ENCODE measurements around the gene SNCG. TPM values are rescaled to one million over a fixed set of nuclear protein-coding genes. Genes with fewer than 3 reads are reported as not detected.

SNCG gene
- total RNA-seq, 2 experiments from 2014 or later = not detected

GRCh38 chr10:86955501-86956194, 2.8 kb upstream of the SNCG start:
- Histone ChIP-seq H3K36me3 (ENCODE audit: insufficient read depth, low read length) (no peaks in the 10 kb centered on the region), H3K9me3 (ENCODE audit: low read length) (no peaks in the 10 kb centered on the region), H3K27ac (ENCODE audit: low read depth, low read length, poor library complexity, severe bottlenecking) (no peak overlapping the region), H4K20me1 (ENCODE audit: insufficient read depth, low read length) (no peaks in the 10 kb centered on the region), H3K4me2 (ENCODE audit: low read length) (no peak overlapping the region), H2AFZ (ENCODE audit: low read length) (no peak overlapping the region), H3K4me1 (ENCODE audit: insufficient read depth, low read length, poor library complexity, severe bottlenecking) (no peaks in the 10 kb centered on the region), H3K4me3 (ENCODE audit: low read depth, low read length, poor library complexity, severe bottlenecking) (no peak overlapping the region), H3K9me2 (ENCODE audit: insufficient read depth, low read length) (no peaks in the 10 kb centered on the region), H3K79me2 (ENCODE audit: insufficient read depth, low read depth, low read length) (no peaks in the 10 kb centered on the region)
- intact Hi-C loops (cut with micrococcal nuclease; ENCODE audit: unreplicated experiment) = no loop called here
- DNase-seq (ENCODE audit: low spot score) = no peak
- TF ChIP-seq, protein P1, sequence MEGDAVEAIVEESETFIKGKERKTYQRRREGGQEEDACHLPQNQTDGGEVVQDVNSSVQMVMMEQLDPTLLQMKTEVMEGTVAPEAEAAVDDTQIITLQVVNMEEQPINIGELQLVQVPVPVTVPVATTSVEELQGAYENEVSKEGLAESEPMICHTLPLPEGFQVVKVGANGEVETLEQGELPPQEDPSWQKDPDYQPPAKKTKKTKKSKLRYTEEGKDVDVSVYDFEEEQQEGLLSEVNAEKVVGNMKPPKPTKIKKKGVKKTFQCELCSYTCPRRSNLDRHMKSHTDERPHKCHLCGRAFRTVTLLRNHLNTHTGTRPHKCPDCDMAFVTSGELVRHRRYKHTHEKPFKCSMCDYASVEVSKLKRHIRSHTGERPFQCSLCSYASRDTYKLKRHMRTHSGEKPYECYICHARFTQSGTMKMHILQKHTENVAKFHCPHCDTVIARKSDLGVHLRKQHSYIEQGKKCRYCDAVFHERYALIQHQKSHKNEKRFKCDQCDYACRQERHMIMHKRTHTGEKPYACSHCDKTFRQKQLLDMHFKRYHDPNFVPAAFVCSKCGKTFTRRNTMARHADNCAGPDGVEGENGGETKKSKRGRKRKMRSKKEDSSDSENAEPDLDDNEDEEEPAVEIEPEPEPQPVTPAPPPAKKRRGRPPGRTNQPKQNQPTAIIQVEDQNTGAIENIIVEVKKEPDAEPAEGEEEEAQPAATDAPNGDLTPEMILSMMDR (conservative IDR thresholded peaks at IDR 0.05; ENCODE audit: low read length) = no peak
- no peak for TF ChIP-seq EZH2phosphoT487 (IDR thresholded peaks at IDR 0.05; ENCODE audit: borderline replicate concordance, low read depth, low read length)
- BruUV-seq (replicated peaks) = no TSS peak
- POLR2A ChIA-PET = interaction anchor here (0.5 kb wide), 1 partner anchor 52 kb away, joined by 4 read pairs; no protein-coding TSS in a partner anchor
- CTCF ChIA-PET (ENCODE audit: unreplicated experiment) = no interaction called here

GRCh38 chr10:86956195-86956847, 2.1 kb upstream of the SNCG start:
- no TSS peak for BruUV-seq (replicated peaks)
- Histone ChIP-seq H3K27ac (ENCODE audit: low read depth, low read length, poor library complexity, severe bottlenecking) (no peak overlapping the region), H3K79me2 (ENCODE audit: insufficient read depth, low read depth, low read length) (no peaks in the 10 kb centered on the region), H3K9me2 (ENCODE audit: insufficient read depth, low read length) (no peaks in the 10 kb centered on the region), H4K20me1 (ENCODE audit: insufficient read depth, low read length) (no peaks in the 10 kb centered on the region), H3K4me1 (ENCODE audit: insufficient read depth, low read length, poor library complexity, severe bottlenecking) (no peaks in the 10 kb centered on the region), H2AFZ (ENCODE audit: low read length) (no peak overlapping the region), H3K36me3 (ENCODE audit: insufficient read depth, low read length) (no peaks in the 10 kb centered on the region), H3K4me2 (ENCODE audit: low read length) (no peak overlapping the region), H3K9me3 (ENCODE audit: low read length) (no peaks in the 10 kb centered on the region), H3K4me3 (ENCODE audit: low read depth, low read length, poor library complexity, severe bottlenecking) (no peak overlapping the region)
- no peak for DNase-seq (ENCODE audit: low spot score)
- ChIA-PET POLR2A (interaction anchor here (0.5 kb wide), 1 partner anchor 53 kb away, joined by 4 read pairs; no protein-coding TSS in a partner anchor), CTCF (ENCODE audit: unreplicated experiment) (no interaction called here)
- TF ChIP-seq, protein P1 (conservative IDR thresholded peaks at IDR 0.05; ENCODE audit: low read length) = no peak
- intact Hi-C loops (cut with micrococcal nuclease; ENCODE audit: unreplicated experiment) = no loop called here

DNA sequence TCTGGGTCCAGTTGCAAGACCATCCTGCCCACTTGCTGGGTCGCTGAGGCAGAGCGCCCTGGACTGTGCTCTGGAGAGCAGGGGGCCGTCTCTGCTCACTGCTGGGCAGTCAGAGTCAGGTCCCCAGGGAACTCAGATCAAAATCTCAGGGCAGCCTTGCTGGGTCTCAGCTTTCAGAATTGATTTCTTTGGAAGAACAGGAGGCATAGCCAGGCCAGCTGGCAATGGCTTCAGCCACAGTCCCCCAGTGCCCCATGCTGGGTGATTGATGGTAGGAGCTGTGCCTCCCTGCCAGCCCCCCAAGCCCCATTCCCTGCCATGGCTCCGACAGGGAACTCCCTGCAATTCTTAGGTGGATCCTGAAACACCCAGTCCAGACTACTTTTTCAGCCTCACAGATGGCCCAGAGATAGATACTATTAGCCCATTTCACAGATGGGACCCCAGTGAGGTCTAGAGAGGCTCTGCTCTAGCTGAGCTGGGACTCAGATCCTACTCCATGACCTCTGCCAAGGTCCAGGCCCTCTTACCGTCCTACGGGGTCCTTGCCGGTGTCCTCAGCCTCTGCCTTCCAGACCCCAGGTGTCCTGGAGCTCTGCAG, 1.5 kb upstream of the SNCG start:
- no peak for DNase-seq (ENCODE audit: low spot score)
- no TSS peak for BruUV-seq (replicated peaks)
- TF ChIP-seq, protein P1 (conservative IDR thresholded peaks at IDR 0.05; ENCODE audit: low read length) = no peak
- no peak for TF ChIP-seq EZH2phosphoT487 (IDR thresholded peaks at IDR 0.05; ENCODE audit: borderline replicate concordance, low read depth, low read length)
- H3K4me3 ChIP-seq (ENCODE audit: low read depth, low read length, poor library complexity, severe bottlenecking) = no peak overlapping the region
- no peak overlapping the region for H2AFZ ChIP-seq (ENCODE audit: low read length)
- POLR2A ChIA-PET = no interaction called here
- no peaks in the 10 kb centered on the region for H3K4me1 ChIP-seq (ENCODE audit: insufficient read depth, low read length, poor library complexity, severe bottlenecking)
- H3K27ac ChIP-seq (ENCODE audit: low read depth, low read length, poor library complexity, severe bottlenecking) = no peak overlapping the region
- H3K36me3 ChIP-seq (ENCODE audit: insufficient read depth, low read length) = no peaks in the 10 kb centered on the region
- CTCF ChIA-PET (ENCODE audit: unreplicated experiment) = no interaction called here
- intact Hi-C loops (cut with micrococcal nuclease; ENCODE audit: unreplicated experiment) = no loop called here
- no peaks in the 10 kb centered on the region for H3K9me2 ChIP-seq (ENCODE audit: insufficient read depth, low read length)
- H3K9me3 ChIP-seq (ENCODE audit: low read length) = no peaks in the 10 kb centered on the region
- H4K20me1 ChIP-seq (ENCODE audit: insufficient read depth, low read length) = no peaks in the 10 kb centered on the region
- H3K79me2 ChIP-seq (ENCODE audit: insufficient read depth, low read depth, low read length) = no peaks in the 10 kb centered on the region
- no peak overlapping the region for H3K4me2 ChIP-seq (ENCODE audit: low read length)
